Activated B cell treated with CpG ODN at 0.5 μM for 24 hours (primary cell): ENCODE measurements around the gene MYOM3. TPM values are rescaled to one million over a fixed set of nuclear protein-coding genes. Genes with fewer than 3 reads are reported as not detected.

Experiments used
- ATAC-seq: fragments of 200-7000 bp; cut with Tn5 transposase; one replicate; pipeline ENCODE4 v1.10.0; 2021; ENCODE audit warnings: low read depth, mild to moderate bottlenecking, moderate library complexity
- CTCF ChIA-PET: fragments of 350-600 bp; sonication (Branson Sonifier 250); formaldehyde crosslinking; loops from one replicate; lab custom pipeline; 2021; ENCODE audit warnings: antibody characterized with exemption; lab: Charles Lee
- POLR2A ChIA-PET: fragments of 350-600 bp; sonication (Branson Sonifier 250); formaldehyde crosslinking; loops from one replicate; lab custom pipeline; 2021; ENCODE audit warnings: antibody characterized with exemption; lab: Charles Lee
- DNase-seq: peaks from one replicate; pipeline ENCODE4 v3.0.0; 2022
- H3K27ac Mint-ChIP-seq: one replicate; pipeline ENCODE4 v1.8.0; 2020; ENCODE audit warnings: mixed read lengths
- H3K27me3 Mint-ChIP-seq: one replicate; pipeline ENCODE4 v1.8.0; 2021; ENCODE audit warnings: mixed read lengths
- H3K36me3 Mint-ChIP-seq: one replicate; pipeline ENCODE4 v1.8.0; 2021; ENCODE audit warnings: low read depth, mixed read lengths
- H3K4me1 Mint-ChIP-seq: one replicate; pipeline ENCODE4 v1.8.0; 2021; ENCODE audit warnings: mixed read lengths
- H3K4me3 Mint-ChIP-seq: one replicate; pipeline ENCODE4 v1.8.0; 2020; ENCODE audit warnings: mild to moderate bottlenecking, mixed read lengths
- H3K9me3 Mint-ChIP-seq: one replicate; pipeline ENCODE4 v1.8.0; 2020; ENCODE audit warnings: mixed read lengths
- intact Hi-C: fragments of 100-400 bp; cut with micrococcal nuclease; formaldehyde crosslinking; loops from one replicate; pipeline ENCODE4 v1.15.1; 2024
- total RNA-seq: library from RNA; stranded (reverse); gene quantifications from 2 replicates; pipeline ENCODE4 v1.2.3, GENCODE V29; 2022
- TF ChIP-seq, protein P1 (sequence below): fragments of 200-600 bp; IDR thresholded peaks from one replicate; pipeline ENCODE4 v1.8.0; 2022; ENCODE audit warnings: antibody characterized with exemption, mild to moderate bottlenecking

MYOM3 gene
- total RNA-seq, 1 donor from 2014 or later: not detected

DNA sequence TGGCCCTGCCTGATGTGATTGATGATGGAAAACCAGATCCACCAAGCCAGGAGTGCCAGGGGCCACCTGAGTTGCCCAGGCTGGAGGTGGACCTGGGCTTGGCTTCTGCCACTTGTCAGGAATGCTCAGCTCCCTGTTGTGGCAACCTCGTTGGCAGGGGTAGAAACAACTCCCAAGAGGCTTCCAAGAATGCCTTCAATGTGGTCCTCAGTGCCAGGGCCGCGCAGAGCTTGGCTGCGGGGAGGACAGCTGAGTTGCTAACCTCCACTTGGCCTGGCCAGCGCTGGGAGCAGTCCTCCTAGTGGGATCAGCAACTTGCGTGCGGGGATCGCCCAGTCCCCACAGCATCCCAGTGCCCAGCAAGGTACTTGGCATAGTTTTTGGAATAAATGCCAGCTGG lies 9.0 kb downstream of the MYOM3 start:
- intact Hi-C loops: no loop called here
- POLR2A ChIA-PET: no interaction called here
- H3K9me3 Mint-ChIP-seq: no peaks in the 10 kb centered on the region
- no peak overlapping the region for H3K27ac Mint-ChIP-seq
- TF ChIP-seq, protein P1, sequence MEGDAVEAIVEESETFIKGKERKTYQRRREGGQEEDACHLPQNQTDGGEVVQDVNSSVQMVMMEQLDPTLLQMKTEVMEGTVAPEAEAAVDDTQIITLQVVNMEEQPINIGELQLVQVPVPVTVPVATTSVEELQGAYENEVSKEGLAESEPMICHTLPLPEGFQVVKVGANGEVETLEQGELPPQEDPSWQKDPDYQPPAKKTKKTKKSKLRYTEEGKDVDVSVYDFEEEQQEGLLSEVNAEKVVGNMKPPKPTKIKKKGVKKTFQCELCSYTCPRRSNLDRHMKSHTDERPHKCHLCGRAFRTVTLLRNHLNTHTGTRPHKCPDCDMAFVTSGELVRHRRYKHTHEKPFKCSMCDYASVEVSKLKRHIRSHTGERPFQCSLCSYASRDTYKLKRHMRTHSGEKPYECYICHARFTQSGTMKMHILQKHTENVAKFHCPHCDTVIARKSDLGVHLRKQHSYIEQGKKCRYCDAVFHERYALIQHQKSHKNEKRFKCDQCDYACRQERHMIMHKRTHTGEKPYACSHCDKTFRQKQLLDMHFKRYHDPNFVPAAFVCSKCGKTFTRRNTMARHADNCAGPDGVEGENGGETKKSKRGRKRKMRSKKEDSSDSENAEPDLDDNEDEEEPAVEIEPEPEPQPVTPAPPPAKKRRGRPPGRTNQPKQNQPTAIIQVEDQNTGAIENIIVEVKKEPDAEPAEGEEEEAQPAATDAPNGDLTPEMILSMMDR: no peak
- H3K4me1 Mint-ChIP-seq: no peaks in the 10 kb centered on the region
- DNase-seq: no peak
- no peaks in the 10 kb centered on the region for H3K36me3 Mint-ChIP-seq
- CTCF ChIA-PET: no interaction called here
- no peak overlapping the region for H3K4me3 Mint-ChIP-seq
- peaks cover 3% of the 10 kb centered on the region for H3K27me3 Mint-ChIP-seq
- ATAC-seq: no peak

DNA sequence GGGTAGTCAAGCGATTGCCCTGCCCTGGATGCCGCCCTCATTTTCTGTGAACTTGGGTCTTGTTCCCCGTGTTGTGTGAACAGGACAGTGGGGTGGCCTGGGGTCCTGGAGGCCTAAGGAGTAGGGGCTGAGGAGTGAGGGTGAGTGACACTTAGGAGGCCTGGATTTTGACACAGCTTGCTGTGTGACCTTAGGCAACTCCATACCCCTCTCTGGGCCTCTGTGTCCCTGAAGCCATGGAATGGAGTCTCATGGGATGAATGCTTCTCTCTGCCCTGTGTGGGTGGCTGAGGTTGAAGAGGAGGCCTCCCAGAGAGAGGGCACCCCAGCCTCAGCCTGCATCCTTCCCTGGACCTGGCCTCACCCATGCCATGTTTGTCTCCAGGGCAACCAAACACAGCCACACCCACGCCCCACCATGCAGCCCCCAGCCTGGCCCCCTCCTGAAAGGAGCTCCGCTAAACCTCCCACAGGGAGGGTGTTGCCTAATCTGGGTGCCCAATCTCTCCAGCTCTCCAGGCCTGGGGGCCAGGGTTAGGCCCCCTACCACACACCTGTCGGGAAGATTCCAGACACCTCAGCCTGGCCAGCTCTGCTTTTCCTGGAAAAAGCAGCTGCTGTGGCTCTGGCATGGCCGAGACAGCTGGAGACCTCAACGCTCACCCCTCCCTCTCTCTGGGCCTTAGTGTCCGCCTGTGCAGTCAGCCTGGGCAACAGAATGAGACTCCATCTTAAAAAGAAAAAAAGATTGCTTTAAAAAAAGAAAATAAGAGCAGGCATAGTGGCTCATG lies 9.9 kb downstream of the MYOM3 start:
- DNase-seq: no peak
- ChIA-PET POLR2A (no interaction called here), CTCF (no interaction called here)
- Mint-ChIP-seq H3K27me3 (peaks cover 3% of the 10 kb centered on the region), H3K4me1 (no peaks in the 10 kb centered on the region), H3K27ac (no peak overlapping the region), H3K36me3 (no peaks in the 10 kb centered on the region), H3K9me3 (no peaks in the 10 kb centered on the region), H3K4me3 (no peak overlapping the region)
- TF ChIP-seq, protein P1: no peak
- no peak for ATAC-seq
- intact Hi-C loops: no loop called here

DNA sequence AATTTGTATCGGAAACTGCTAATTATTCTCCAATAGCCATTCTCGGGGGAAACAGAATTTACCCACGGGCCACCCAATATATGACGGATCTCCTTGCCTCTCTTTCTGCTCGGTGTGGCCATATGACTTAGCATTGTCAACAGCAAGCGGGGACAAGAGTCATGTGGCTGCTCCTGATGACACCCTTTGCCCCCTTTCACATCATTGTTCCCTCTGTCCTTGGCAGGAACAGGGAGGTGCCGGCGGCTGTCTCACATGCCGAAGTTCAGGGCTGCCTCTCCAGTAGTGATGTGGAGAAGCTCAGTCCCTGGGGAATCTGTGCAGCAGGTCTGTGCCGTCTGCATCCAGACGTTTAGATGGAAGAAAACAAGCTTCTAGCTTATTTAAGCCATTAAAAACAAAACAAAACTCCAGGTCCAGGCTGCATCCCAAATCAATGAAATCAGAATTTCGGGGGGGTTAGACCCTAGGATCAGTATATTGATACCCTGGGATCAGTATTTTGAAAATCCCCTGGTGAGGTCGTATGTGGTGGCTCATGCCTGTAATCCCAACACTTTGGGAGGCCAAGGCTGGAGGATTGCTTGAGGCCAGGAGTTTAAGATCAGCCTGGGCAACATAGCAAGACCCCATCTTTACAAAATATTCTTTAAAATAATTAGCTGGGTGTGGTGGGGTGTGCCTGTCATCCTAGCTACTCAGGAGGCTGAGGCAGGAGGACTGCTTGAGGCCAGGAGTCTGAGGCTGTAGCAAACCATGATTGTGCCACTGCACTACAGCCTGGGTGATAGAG lies 10.8 kb downstream of the MYOM3 start:
- intact Hi-C loops: no loop called here
- H3K36me3 Mint-ChIP-seq: no peaks in the 10 kb centered on the region
- ChIA-PET CTCF (no interaction called here), POLR2A (no interaction called here)
- peaks cover 6% of the 10 kb centered on the region for H3K27me3 Mint-ChIP-seq
- ATAC-seq (no peak), DNase-seq (no peak)
- no peaks in the 10 kb centered on the region for H3K4me1 Mint-ChIP-seq
- no peaks in the 10 kb centered on the region for H3K9me3 Mint-ChIP-seq
- H3K4me3 Mint-ChIP-seq: no peak overlapping the region
- TF ChIP-seq, protein P1: no peak
- H3K27ac Mint-ChIP-seq: no peak overlapping the region

DNA sequence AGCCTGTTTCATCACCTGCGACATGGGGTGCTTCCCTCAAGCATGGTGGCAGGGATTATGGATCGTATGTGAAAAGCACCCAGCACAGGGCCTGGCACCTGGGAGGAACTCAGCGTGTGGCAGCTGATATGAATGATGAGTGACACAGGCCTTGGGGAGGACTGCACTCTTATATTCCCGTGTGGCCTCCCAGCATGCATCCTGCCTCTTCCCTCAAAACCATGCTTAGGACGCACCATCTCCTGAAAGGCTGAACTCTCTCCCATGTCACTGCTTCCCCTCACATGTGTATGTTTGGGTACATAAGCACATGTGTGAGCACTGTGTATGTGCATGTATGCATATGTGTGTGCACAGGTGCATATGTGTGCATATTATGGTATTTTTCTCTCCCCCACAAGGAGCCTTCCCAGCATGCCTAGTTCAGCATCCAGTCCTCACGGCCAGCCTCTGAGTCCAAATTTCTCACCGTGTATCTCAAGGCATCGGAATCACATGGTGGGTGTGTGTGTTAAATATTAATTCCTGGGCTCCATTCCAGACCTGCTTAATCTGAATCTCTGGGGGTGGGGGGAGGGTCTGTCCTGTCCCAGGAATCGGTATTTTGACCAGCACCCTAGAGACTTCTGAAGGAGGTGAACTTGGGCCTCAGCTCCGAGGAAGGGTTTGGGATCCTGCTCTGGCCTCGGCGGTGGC lies 12.8 kb downstream of the MYOM3 start:
- DNase-seq (no peak), ATAC-seq (no peak)
- Mint-ChIP-seq H3K36me3 (no peaks in the 10 kb centered on the region), H3K27me3 (peaks cover 10% of the 10 kb centered on the region), H3K27ac (no peak overlapping the region), H3K4me1 (no peaks in the 10 kb centered on the region), H3K4me3 (no peak overlapping the region), H3K9me3 (no peaks in the 10 kb centered on the region)
- ChIA-PET CTCF (no interaction called here), POLR2A (no interaction called here)
- TF ChIP-seq, protein P1: no peak
- intact Hi-C loops: no loop called here

DNA sequence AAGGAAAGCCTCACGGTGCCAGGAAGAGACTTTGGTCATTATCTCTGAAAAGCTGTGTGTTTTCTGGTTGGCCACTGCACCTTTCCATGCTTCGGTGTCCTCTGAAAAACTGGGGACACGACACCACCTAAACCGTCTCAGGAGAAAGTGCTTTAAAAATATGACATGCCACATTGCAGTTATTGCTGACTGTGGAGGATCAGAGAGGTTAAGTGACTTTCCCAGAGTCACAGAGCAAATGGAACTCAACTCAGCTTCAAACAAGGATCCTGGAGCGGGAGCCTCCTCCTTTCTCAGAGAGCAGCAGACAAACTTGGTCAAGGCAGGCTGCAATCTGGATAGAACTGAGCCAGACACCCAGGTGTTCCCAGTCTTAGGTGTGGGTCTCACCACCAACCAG lies 13.8 kb downstream of the MYOM3 start:
- intact Hi-C loops: no loop called here
- DNase-seq: no peak
- ChIA-PET CTCF (no interaction called here), POLR2A (no interaction called here)
- Mint-ChIP-seq H3K27me3 (peaks cover 10% of the 10 kb centered on the region), H3K27ac (no peak overlapping the region), H3K9me3 (no peaks in the 10 kb centered on the region), H3K4me1 (no peaks in the 10 kb centered on the region), H3K4me3 (no peak overlapping the region), H3K36me3 (no peaks in the 10 kb centered on the region)
- TF ChIP-seq, protein P1: no peak
- ATAC-seq: no peak
